Measurements from ENCODE around the gene GCLC.
"Not testable (repeated sequence)": the region's sequence is repeated elsewhere in the genome, so short reads cannot be mapped to it uniquely, and the experiment has no call there.

The GCLC gene

GRCh38 chr6:53544470-53545308 lies at the start of gene GCLC:
TSS of gene GCLC (minus strand) at chr6:53545101. CDS start at chr6:53544645, 456 bp downstream.
- DNase-seq (ENCODE audit: low spot score): peak; percentile 94

- no peak for DNase-seq (ENCODE audit: low spot score)
Measured at GRCh38 chr6:53594596-53594995, 49.7 kb upstream of the GCLC start.

GRCh38 chr6:53593001-53593488 lies 48.1 kb upstream of the GCLC start:
- DNase-seq (ENCODE audit: low spot score): no peak

- DNase-seq (ENCODE audit: low spot score): no peak
Measured at GRCh38 chr6:53591873-53592272, 47.0 kb upstream of the GCLC start.

GRCh38 chr6:53588816-53589509 lies 44.1 kb upstream of the GCLC start:
- no peak for DNase-seq (ENCODE audit: low spot score)

GRCh38 chr6:53587291-53587690 lies 42.4 kb upstream of the GCLC start:
- DNase-seq (ENCODE audit: low spot score): no peak

GRCh38 chr6:53585208-53585900 lies 40.5 kb upstream of the GCLC start:
- no peak for DNase-seq (ENCODE audit: low spot score)

GRCh38 chr6:53584726-53585125 lies 39.8 kb upstream of the GCLC start:
- no peak for DNase-seq (ENCODE audit: low spot score)

GRCh38 chr6:53583451-53583850 lies 38.5 kb upstream of the GCLC start:
- no peak for DNase-seq (ENCODE audit: low spot score)

GRCh38 chr6:53582963-53583362 lies 38.1 kb upstream of the GCLC start:
- no peak for DNase-seq (ENCODE audit: low spot score)

GRCh38 chr6:53581856-53582255 lies 37.0 kb upstream of the GCLC start:
- DNase-seq (ENCODE audit: low spot score): no peak

- no peak for DNase-seq (ENCODE audit: low spot score)
Measured at GRCh38 chr6:53581173-53581773, 36.4 kb upstream of the GCLC start.

- no peak for DNase-seq (ENCODE audit: low spot score)
Measured at GRCh38 chr6:53579338-53579737, 34.4 kb upstream of the GCLC start.

GRCh38 chr6:53578371-53578770 lies 33.5 kb upstream of the GCLC start:
- no peak for DNase-seq (ENCODE audit: low spot score)

- no peak for DNase-seq (ENCODE audit: low spot score)
Measured at GRCh38 chr6:53573299-53573698, 28.4 kb upstream of the GCLC start.

- not testable (repeated sequence) for DNase-seq (ENCODE audit: low spot score)
Measured at GRCh38 chr6:53572379-53572778, 27.5 kb upstream of the GCLC start.

GRCh38 chr6:53568776-53569616 lies 24.1 kb upstream of the GCLC start:
- no peak for DNase-seq (ENCODE audit: low spot score)

GRCh38 chr6:53567701-53568100 lies 22.8 kb upstream of the GCLC start:
- DNase-seq (ENCODE audit: low spot score): no peak

GRCh38 chr6:53566755-53567154 lies 21.9 kb upstream of the GCLC start:
- DNase-seq (ENCODE audit: low spot score): no peak

GRCh38 chr6:53565886-53566285 lies 21.0 kb upstream of the GCLC start:
- no peak for DNase-seq (ENCODE audit: low spot score)

- DNase-seq (ENCODE audit: low spot score): no peak
Measured at GRCh38 chr6:53564401-53565065, 19.6 kb upstream of the GCLC start.
